Calu3 (cell line): ENCODE results near the gene ADGRV1. TPM values are rescaled to one million over a fixed set of nuclear protein-coding genes. Genes with fewer than 3 reads are reported as not detected.

Source experiments
- BruUV-seq: library from RNA; stranded (reverse); fragments of 400-500 nt; replicated peaks from 2 replicates; lab custom pipeline; 2021; lab: Mats Ljungman, UMichigan
- CTCF ChIA-PET: fragments of 300-600 bp; sonication (Branson Sonifier 250); formaldehyde crosslinking; loops from one replicate; lab custom pipeline; 2022; ENCODE audit warnings: antibody characterized with exemption; lab: Charles Lee
- DNase-seq: peaks from one replicate; pipeline ENCODE4 v3.0.0; 2022
- H3K27ac Mint-ChIP-seq: one replicate; pipeline ENCODE4 v1.8.0; 2022; ENCODE audit warnings: mixed read lengths; ENCODE audit not compliant: unreplicated experiment
- H3K27me3 Mint-ChIP-seq: one replicate; pipeline ENCODE4 v1.8.0; 2022; ENCODE audit warnings: mixed read lengths; ENCODE audit not compliant: unreplicated experiment
- H3K36me3 Mint-ChIP-seq: one replicate; pipeline ENCODE4 v1.8.0; 2022; ENCODE audit warnings: mild to moderate bottlenecking, moderate library complexity, mixed read lengths; ENCODE audit not compliant: insufficient read depth, unreplicated experiment
- H3K4me1 Mint-ChIP-seq: one replicate; pipeline ENCODE4 v1.8.0; 2022; ENCODE audit warnings: mild to moderate bottlenecking, low read depth, mixed read lengths; ENCODE audit not compliant: unreplicated experiment
- H3K4me3 Mint-ChIP-seq: one replicate; pipeline ENCODE4 v1.8.0; 2022; ENCODE audit warnings: mild to moderate bottlenecking, low read depth, moderate library complexity, mixed read lengths; ENCODE audit not compliant: unreplicated experiment
- H3K9me3 Mint-ChIP-seq: one replicate; pipeline ENCODE4 v1.8.0; 2022; ENCODE audit warnings: low read depth, mixed read lengths; ENCODE audit not compliant: unreplicated experiment
- CTCF ChIP-seq: fragments of 200-600 bp; IDR thresholded peaks from one replicate; pipeline ENCODE4 v1.8.0; 2022; ENCODE audit warnings: antibody characterized with exemption; ENCODE audit not compliant: unreplicated experiment
- intact Hi-C: fragments of 100-400 bp; cut with micrococcal nuclease; formaldehyde crosslinking; loops from one replicate; pipeline ENCODE4 v1.10.0; 2022; ENCODE audit not compliant: unreplicated experiment
- total RNA-seq: library from RNA; stranded (reverse); gene quantifications from 2 replicates; pipeline ENCODE4 v1.2.3, GENCODE V29; 2022

The ADGRV1 gene
- total RNA-seq, 1 experiment from 2014 or later = 1.8 TPM

GRCh38 chr5:90889325-90889600 lies 330.7 kb downstream of the ADGRV1 start:
- no peak for TF ChIP-seq CTCF
- H3K4me3 Mint-ChIP-seq = no peak overlapping the region
- intact Hi-C loops = no loop called here
- no peaks in the 10 kb centered on the region for H3K9me3 Mint-ChIP-seq
- CTCF ChIA-PET = interaction anchor here (0.6 to 1.3 kb wide), 5 partner anchors 9 to 530 kb away, joined by 3 to 6 read pairs (median 3); no protein-coding TSS in a partner anchor
- no peaks in the 10 kb centered on the region for H3K27me3 Mint-ChIP-seq
- peak overlapping the region; percentile 14 for H3K27ac Mint-ChIP-seq
- no peaks in the 10 kb centered on the region for H3K36me3 Mint-ChIP-seq
- no TSS peak for BruUV-seq
- DNase-seq = no peak
- H3K4me1 Mint-ChIP-seq = peaks cover 11% of the 10 kb centered on the region

GRCh38 chr5:90890180-90890579 lies 331.6 kb downstream of the ADGRV1 start:
- no peak overlapping the region for H3K27ac Mint-ChIP-seq
- DNase-seq = no peak

GRCh38 chr5:90894866-90895420 lies 336.3 kb downstream of the ADGRV1 start:
- Mint-ChIP-seq H3K27me3 (no peaks in the 10 kb centered on the region), H3K4me3 (no peak overlapping the region), H3K9me3 (no peaks in the 10 kb centered on the region), H3K4me1 (peaks cover 26% of the 10 kb centered on the region), H3K36me3 (no peaks in the 10 kb centered on the region), H3K27ac (no peak overlapping the region)
- no peak for DNase-seq
- no TSS peak for BruUV-seq
- intact Hi-C loops = no loop called here
- TF ChIP-seq CTCF = no peak
- CTCF ChIA-PET = interaction anchor here (0.5 kb wide), 1 partner anchor 361 kb away, joined by 5 read pairs; no protein-coding TSS in a partner anchor

More at GRCh38 chr5:90890180-90890579, 331.6 kb downstream of the ADGRV1 start:
- CTCF ChIA-PET = no interaction called here
- intact Hi-C loops = no loop called here
- Mint-ChIP-seq H3K4me3 (no peak overlapping the region), H3K36me3 (no peaks in the 10 kb centered on the region), H3K4me1 (peaks cover 11% of the 10 kb centered on the region), H3K9me3 (no peaks in the 10 kb centered on the region), H3K27me3 (no peaks in the 10 kb centered on the region)
- TF ChIP-seq CTCF = no peak
- no TSS peak for BruUV-seq

GRCh38 chr5:90897618-90898017 lies 339.0 kb downstream of the ADGRV1 start:
- no peak for DNase-seq
- Mint-ChIP-seq H3K4me3 (no peak overlapping the region), H3K27me3 (no peaks in the 10 kb centered on the region), H3K4me1 (peaks cover 30% of the 10 kb centered on the region), H3K36me3 (no peaks in the 10 kb centered on the region), H3K27ac (no peak overlapping the region), H3K9me3 (no peaks in the 10 kb centered on the region)
- no TSS peak for BruUV-seq
- no peak for TF ChIP-seq CTCF
- CTCF ChIA-PET = no interaction called here
- intact Hi-C loops = no loop called here
